Lower leg skin (tissue), 4 donors: ENCODE measurements around the gene VIPR1. TPM values are rescaled to one million over a fixed set of nuclear protein-coding genes. Genes with fewer than 3 reads are reported as not detected.

Source experiments
- DNase-seq, 2 donors: peaks; one replicate each; pipeline ENCODE4 v3.0.0-alpha.2; 2019; ENCODE audit warnings: low spot score in 2 of 2
- H3K4me3 ChIP-seq: fragments of 200-600 bp; sonication (generic); 2 replicates; pipeline ENCODE4 v1.5.1; 2017; ENCODE audit warnings: mild to moderate bottlenecking, low read depth; ENCODE audit not compliant: poor library complexity, severe bottlenecking
- POLR2A ChIP-seq, 2 donors: fragments of 450-650 bp; IDR thresholded peaks; one replicate each; pipeline ENCODE4 v1.6.1; 2016 to 2017; ENCODE audit warnings: antibody characterized with exemption in 2 of 2, mild to moderate bottlenecking in 1 of 2, moderate library complexity in 1 of 2
- whole genome bisulfite sequencing, 2 donors: methylation state at CpG; one replicate each; pipeline ENCODE4 v1.1.5; 2018; 5-methylcytosine and 5-hydroxymethylcytosine counted together
- intact Hi-C: fragments of 100-400 bp; cut with DNase I; formaldehyde crosslinking; loops from one replicate; pipeline ENCODE4 v1.15.0; 2023; ENCODE audit warnings: low total_unique reads
- total RNA-seq, 4 donors: library from RNA; depleted of rRNA; stranded (reverse); fragments of >200 nt; gene quantifications; one replicate each; pipeline ENCODE4 v1.1.0, GENCODE V29; 2016
- TF ChIP-seq, protein P1 (sequence below), 3 donors: fragments of 450-650 bp; IDR thresholded peaks; one replicate each; pipeline ENCODE4 v1.5.1; 2016; ENCODE audit warnings: antibody characterized with exemption in 3 of 3, mild to moderate bottlenecking in 3 of 3, moderate library complexity in 2 of 3

VIPR1 gene
- total RNA-seq, 4 donors from 2014 or later = 69.9 to 110 (median 70.8) TPM

DNA sequence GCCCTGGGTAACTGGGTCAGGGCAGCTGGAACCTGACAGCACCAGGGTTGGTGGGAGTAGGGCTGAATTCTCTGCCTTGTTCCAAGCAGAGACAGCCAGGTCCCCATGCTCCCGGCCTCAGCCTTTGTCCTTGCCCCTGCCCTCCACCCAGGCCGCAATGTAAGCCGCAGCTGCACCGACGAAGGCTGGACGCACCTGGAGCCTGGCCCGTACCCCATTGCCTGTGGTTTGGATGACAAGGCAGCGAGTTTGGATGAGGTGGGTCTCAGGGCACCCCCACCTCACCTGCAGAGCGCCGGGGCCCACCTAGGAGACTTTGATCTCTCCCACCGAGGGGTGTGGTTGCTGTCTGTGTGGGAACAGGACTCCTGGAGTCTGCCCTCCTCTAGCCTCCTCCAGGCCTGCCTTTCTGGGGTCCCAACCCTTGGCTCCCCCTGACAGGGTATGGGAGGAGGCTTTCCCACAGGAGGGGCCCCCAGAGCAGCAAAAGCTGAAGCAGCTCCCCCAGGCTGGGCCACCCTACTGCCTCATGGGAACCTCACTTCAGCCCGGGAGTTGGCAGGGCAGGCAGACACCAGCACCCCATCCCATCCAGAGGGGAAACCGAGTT lies 23.4 kb downstream of the VIPR1 start:
- no peak for DNase-seq
- no peak overlapping the region for H3K4me3 ChIP-seq
- intact Hi-C loops = no loop called here
- 81 to 90% methylated on average over 12 to 13 of the region's 13 CpGs for WGBS, 2 donors
- no peak for TF ChIP-seq POLR2A (IDR thresholded peaks at IDR 0.05)
- TF ChIP-seq, protein P1, sequence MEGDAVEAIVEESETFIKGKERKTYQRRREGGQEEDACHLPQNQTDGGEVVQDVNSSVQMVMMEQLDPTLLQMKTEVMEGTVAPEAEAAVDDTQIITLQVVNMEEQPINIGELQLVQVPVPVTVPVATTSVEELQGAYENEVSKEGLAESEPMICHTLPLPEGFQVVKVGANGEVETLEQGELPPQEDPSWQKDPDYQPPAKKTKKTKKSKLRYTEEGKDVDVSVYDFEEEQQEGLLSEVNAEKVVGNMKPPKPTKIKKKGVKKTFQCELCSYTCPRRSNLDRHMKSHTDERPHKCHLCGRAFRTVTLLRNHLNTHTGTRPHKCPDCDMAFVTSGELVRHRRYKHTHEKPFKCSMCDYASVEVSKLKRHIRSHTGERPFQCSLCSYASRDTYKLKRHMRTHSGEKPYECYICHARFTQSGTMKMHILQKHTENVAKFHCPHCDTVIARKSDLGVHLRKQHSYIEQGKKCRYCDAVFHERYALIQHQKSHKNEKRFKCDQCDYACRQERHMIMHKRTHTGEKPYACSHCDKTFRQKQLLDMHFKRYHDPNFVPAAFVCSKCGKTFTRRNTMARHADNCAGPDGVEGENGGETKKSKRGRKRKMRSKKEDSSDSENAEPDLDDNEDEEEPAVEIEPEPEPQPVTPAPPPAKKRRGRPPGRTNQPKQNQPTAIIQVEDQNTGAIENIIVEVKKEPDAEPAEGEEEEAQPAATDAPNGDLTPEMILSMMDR (IDR thresholded peaks at IDR 0.05) = no peak

DNA sequence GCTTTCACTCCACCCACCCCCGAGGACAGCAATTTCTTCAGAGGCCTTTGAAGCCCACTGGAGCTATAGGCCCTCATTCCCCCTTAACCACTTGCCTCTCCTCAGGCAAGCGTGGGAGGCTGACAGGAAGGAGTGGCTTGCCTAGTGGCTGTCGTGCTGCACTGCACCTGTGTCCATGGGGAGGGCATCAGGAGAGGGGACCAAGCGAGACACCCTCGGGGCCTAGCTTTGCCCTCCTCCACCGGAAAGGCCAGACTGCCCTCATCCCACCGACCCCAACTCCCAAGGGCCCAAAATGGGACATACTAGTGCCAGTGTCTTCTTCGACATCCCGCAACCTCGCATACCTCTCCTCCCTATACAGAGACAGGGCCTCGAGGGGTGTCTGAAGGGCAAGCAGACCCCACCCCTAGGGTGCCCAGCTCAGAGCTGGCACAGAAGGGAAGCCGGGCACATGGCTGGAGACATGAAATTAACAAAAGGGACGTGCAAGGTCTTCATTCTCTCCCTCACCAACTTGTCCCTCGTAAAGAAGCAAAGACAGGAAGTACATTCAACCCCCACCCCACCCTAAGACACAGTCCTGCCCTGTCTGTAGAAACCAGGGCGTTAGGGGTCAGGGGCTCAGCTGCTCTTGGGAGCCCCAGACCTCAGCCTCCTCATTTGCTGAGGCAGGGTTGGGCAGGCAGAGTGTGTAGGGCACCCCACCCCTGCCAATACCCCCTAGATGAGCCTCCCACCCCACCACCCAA lies 24.3 kb downstream of the VIPR1 start:
- 75 to 76% methylated on average over 11 to 15 of the region's 15 CpGs for WGBS, 2 donors
- DNase-seq = no peak
- TF ChIP-seq, protein P1 (IDR thresholded peaks at IDR 0.05) = no peak
- no peak for TF ChIP-seq POLR2A (IDR thresholded peaks at IDR 0.05)
- intact Hi-C loops = no loop called here
- H3K4me3 ChIP-seq = no peak overlapping the region

DNA sequence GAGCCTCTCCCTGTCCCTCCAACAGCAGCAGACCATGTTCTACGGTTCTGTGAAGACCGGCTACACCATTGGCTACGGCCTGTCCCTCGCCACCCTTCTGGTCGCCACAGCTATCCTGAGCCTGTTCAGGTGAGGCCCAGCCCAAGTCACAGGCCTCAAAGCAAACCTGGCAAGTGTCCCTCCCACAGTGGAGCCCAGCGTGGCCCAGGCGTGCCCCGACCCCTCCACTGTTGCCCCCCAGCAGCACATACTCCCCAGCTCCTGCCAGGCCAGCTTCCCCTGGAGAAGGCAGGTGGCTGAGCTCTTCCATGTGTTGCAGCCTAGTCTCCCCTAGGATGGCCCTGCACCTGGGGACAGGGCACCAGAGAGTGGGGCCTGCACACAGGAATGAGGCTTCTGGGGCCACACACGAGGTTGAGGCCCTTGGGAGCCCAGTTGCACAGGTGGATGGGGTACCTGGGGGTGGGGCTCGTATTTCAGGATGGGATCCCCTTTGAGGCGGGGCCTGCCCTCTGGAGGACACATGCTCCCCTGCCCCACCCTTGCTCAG lies 25.0 kb downstream of the VIPR1 start:
- 89% methylated on average over 10 to 11 of the region's 11 CpGs for WGBS, 2 donors
- TF ChIP-seq, protein P1 (IDR thresholded peaks at IDR 0.05) = no peak
- no peak for TF ChIP-seq POLR2A (IDR thresholded peaks at IDR 0.05)
- intact Hi-C loops = no loop called here
- no peak overlapping the region for H3K4me3 ChIP-seq
- DNase-seq = no peak

DNA sequence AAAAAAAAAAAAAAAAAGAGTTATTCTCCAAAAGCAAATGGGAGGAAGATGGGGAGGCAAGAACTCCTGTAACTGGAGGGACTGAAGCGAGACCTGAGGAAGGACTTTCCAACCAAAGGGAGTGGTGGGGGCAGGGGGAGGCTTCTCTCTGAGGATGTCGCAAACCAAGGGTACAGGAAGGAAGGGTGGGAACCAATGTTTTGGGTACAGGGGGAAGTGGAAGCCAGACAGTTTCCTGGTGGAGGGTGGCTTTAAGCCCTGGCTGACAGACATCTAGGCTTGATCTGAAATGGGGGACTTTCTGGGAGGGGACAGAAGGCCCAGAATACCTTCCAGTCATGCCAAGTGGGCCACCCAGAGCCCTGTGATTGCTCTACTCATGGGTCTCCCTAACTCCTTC lies 27.0 kb downstream of the VIPR1 start:
- 72 to 78% methylated on average over 2 of the region's 2 CpGs for WGBS, 2 donors
- TF ChIP-seq, protein P1 (IDR thresholded peaks at IDR 0.05) = no peak
- TF ChIP-seq POLR2A (IDR thresholded peaks at IDR 0.05) = no peak
- H3K4me3 ChIP-seq = no peak overlapping the region
- intact Hi-C loops = no loop called here
- no peak for DNase-seq

DNA sequence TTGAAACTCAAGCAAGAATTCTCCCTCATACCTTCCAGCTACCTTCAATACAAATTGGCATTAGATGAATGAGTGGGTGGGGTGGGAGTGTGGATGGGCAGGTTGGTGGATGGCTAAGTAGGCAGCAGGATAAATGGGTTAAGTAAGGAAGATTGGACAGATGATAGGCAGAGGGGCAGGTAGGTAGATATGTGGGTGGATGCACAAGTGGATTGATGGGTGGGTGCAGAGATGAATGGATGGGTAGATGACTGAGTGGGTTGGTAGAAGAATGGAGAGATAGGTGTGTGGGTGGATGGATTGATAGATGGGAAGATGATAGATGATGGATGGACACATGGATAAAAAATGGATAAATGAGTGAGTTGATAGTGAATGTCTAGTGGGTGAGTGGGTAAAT lies 27.6 kb downstream of the VIPR1 start:
- H3K4me3 ChIP-seq = no peak overlapping the region
- TF ChIP-seq, protein P1 (IDR thresholded peaks at IDR 0.05) = no peak
- TF ChIP-seq POLR2A (IDR thresholded peaks at IDR 0.05) = no peak
- DNase-seq = no peak
- intact Hi-C loops = no loop called here
